Medulla oblongata (tissue), 1 donor: ENCODE data around the gene PLD5.

Source experiments
- DNase-seq: peaks from one replicate; pipeline ENCODE4 v3.0.0-alpha.2; 2015; ENCODE audit errors: extremely low spot score

PLD5 gene

GRCh38 chr1:242524571-242525359 is at the start of gene PLD5:
Gene PLD5, minus strand, starts transcription at chr1:242524697.
- DNase-seq = no peak

DNA sequence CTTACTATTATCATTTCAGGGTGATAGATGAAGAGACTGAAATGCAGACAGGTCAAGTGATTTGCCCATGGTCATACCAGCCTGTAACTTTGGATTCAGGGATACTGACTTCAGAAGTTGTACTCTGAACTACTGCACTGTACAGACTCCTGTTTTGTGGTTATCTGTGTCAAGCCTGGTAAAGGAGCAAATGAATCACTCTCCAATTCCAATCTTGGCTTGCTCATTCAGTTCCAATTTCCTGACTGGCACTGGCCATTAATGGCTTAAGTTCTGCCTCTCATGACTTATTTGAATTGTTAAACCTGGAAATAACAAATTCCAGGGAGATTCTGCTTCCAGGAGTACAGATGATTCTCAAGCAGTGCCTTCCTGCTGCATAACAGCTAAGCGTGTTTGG is 45.4 kb upstream of the PLD5 start:
- no peak for DNase-seq

DNA sequence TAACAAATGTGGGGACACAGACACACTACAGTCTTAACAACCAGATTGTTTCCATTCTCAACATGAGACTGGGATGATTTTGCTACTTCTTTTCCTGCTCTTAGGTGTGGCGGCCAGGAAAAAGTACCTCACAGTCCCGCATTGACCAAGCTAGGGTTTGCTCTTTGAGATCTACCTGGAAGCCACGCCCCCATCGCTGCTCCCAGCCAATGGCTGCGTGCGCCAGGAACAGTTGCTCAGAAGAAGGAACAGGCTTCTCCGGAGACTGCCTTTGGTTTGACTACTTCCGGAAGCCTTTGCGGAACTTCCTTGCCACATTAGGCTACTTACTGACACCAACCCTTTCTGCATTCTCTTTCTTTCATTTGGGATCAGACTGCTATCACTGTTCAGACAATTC is 44.2 kb upstream of the PLD5 start:
- no peak for DNase-seq

DNA sequence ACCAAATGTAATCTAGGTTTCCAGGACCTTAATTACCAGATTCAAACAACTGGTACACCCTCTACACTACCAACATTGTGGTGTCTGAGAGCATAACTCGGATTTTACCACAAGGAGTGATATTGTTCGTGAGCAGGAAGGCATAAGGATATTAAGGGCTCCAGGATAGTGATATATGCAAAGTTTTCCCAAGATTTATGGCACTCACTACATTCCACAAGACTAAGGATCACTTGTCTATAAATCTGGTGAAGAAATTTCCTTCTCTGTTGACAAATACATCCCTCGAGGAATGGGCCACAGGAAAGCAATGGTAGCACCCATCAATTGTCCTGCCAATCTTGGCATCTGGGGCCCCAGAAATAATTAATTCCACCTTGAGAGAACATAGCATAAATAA is 43.1 kb upstream of the PLD5 start:
- DNase-seq = no peak

- no peak for DNase-seq
Observed at GRCh38 chr1:242556759-242557158, 32.3 kb upstream of the PLD5 start.

DNA sequence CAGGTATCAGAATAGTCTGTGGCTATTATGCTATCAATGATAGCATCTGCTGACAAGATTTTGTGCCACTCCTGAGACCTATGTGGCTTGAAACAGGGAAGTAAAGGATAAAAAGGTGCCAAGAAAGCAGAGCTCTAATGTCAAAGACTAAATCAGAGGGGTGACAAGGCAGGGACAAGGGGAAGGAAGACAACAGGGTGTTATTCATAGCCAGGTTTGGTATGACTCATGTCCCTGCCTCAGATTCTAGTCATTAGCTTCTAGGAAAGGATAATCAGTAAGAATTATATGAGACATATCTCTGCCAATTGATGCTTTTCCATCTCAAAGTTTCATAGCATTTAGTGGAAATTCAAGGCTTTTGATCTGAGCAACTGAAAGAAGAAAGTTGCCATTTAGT is 31.8 kb upstream of the PLD5 start:
- no peak for DNase-seq

- no peak for DNase-seq
Observed at GRCh38 chr1:242554577-242554976, 30.1 kb upstream of the PLD5 start.

DNA sequence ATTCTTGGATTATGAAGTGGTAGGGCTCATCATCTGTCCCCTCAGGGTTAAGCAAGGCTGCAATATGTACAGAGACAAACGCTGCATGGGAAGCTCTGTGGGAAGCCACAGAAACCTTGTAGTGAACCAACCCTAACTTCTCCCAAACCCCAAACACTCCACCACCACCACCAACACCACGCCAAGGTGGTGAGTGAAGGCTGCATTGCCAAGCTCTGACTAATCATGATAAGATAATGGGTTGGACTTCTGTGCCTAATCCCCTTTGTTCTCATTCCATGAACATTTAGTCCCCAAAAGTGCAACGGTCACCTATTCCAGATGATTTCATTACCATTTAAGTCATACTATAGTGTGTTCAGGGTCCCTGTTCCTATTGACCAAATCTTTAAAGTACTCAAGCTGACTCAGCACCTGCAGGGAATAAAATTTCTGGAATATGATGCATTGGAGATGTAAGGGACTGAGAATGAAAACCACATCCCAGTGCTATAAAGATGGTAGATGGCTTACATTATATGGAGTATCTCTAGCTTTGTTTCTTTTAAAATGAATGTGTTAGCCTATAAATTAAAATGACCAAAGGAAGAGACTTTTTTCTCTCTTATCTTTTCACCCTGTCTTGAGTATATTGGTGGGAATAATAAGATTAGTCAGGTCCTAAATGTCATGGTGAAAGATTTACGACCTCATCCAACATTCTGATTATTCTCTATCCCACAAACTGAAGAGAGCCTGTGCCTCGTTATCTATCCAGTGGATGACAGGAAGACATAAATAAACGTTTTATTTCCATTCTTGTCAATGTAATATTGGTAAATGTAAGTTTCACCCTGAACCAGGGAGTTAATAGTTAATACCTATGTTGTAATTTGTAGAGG is 22.6 kb upstream of the PLD5 start:
- DNase-seq = no peak

DNA sequence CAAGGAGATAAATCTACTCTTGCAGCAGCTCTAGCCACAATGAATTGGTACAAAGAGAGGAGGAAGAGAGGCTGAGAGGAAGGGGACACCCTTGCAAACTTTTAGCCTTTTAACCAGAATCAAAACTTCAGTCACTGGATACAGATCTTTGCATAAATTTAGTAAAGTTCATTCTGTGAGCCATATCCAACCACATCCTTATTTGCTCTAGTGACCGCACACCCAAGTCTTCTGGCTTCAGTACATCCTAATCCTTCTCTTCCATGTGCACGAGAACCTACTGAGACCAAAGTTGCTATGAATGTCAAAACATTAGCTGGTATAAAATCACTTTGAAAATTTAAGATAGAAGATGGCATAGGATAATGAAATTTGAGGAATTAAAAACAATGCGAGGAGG is 21.9 kb upstream of the PLD5 start:
- no peak for DNase-seq

DNA sequence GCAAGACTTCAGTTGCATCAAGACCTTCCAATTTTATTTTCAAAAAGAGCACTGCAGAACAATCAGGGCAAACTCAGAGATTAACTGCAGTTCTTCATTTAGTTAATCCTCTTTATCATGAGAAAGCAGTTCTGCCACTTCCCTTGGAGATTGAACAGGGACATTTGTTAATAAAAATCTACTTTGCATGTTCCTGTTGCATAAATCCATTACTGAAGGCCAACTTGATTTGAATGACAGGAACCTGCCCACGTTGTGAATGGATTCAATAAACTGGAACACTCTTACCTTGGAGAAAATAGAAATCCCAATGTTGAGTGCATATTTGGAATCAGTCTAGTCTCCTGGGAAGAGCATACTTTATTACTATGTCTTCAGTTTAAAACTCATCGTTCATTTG is 19.6 kb upstream of the PLD5 start:
- no peak for DNase-seq

DNA sequence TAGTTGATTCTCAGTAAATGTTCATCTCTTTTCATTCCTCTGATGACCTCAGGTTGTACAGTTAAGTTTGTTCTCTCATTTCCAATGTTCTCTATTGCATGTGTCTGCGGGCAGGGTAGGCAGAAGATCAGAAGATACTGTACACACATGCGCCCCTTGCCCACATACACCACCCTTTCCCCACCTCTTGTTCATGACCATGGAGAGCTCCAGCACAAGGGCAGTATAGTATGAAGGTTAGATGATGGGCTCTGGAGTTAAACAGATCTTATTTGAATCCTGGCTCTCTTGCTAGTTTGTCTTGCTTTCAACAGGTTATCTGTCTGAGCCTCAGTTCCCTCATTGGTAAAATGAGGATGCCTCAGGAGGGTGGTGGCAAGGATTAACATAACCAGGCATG is 17.8 kb upstream of the PLD5 start:
- no peak for DNase-seq

DNA sequence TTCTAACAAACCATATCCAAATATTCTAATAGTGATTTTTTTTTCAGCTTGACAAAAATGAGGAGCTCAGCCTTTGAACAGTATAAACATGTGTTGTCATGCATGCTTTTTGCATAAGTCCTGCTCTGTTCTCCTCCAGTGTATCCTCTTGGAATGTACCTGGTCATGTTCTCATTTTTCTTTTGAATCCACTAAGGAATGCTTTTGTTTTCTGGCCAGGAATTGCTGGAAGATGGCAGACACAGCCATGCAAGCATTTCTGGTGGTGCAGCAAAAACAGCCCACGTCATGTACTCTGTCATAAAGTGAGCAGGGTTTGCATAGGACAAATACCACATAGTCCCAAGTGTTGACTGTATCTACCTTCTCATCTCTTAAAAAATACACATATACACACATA is 11.5 kb upstream of the PLD5 start:
- no peak for DNase-seq

DNA sequence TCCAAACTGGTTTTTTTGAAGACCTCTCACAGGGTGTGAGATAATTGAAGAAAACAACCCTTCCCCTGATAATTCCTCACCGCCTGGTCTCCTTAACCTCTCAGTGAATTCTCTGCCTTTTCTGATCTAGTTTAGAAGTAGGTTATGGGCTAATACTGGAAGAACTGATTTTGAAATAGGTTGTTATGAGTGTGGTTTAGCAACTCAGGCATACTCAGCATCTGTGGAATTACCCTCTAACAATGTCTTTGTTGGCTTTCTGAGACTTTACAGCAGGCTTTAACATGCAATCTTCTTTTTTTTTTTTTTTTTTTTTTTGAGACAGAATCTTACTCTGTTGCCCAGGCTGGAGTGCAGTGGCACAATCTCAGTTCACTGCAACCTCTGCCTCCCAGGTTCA is 10.3 kb upstream of the PLD5 start:
- DNase-seq = no peak

DNA sequence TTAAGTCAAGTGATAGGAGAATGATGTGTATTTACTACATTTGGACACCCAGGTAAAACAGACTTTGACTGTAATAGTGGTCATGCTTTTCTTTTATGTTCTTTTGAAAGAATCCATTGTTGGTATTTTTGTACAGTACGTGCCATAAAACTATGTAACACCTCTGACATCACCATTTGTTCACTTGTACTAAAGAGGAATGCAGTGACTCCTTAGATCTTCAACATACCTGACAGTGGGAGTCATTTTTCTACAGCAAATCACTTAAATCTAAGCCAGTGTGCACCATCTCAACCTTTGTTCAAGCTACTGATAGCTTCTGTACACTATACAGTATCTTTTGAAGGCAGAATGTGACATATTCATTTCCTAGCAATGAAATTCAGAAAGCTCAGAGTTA is 6.3 kb upstream of the PLD5 start:
- DNase-seq = no peak

- DNase-seq = no peak
Observed at GRCh38 chr1:242525769-242526168, 1.3 kb upstream of the PLD5 start.

GRCh38 chr1:242525360-242525722 is 844 bp upstream of the PLD5 start:
- no peak for DNase-seq

- DNase-seq = peak; percentile 56
Observed at GRCh38 chr1:242523719-242524570, 552 bp downstream of the PLD5 start.

- DNase-seq = peak; percentile 14
Observed at GRCh38 chr1:242522996-242523718, 1.3 kb downstream of the PLD5 start.

DNA sequence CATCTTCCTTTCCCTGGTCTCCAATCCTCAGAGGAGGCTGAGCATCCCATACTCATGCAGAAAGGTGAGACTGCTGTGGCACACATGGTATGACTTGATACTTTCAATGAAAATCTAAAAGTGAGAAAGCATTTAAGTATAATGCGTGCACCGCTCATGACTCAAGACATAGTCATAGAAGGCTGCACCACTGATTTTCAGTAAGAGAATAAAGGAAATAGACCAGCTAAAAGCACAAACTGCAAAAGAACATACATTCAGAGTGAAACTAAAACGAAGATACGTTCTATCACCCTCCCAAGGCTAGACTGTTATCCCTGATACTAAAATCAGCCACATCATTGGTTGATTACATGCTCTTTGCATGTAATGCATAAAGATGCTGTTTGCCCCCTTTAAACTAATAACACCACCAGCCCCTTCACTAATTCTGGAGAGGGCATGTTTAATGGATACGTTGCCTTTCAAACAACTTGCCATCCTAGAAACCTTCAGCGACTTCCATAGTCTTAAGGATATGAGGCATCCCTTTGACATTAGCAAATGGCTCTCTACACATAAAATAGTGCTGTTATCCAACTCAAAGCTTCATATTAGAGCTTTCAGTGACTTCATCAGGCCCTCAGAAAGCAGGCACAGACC is 2.1 kb downstream of the PLD5 start:
- peak; percentile 40 for DNase-seq

GRCh38 chr1:242515555-242515954 is 8.9 kb downstream of the PLD5 start:
- no peak for DNase-seq

- no peak for DNase-seq
Observed at GRCh38 chr1:242506724-242507123, 17.8 kb downstream of the PLD5 start.
